Thyroid gland (tissue), 4 donors: ENCODE measurements around the gene CPA5. TPM values are rescaled to one million over a fixed set of nuclear protein-coding genes. Genes with fewer than 3 reads are reported as not detected.

Experiments
- DNase-seq, 2 donors: peaks; one replicate each; pipeline ENCODE4 v3.0.0-alpha.2; 2019
- H3K27ac ChIP-seq, 3 donors: fragments of 200-600 bp; sonication (generic); 1 replicate in 2 of 3; 2 replicates in 1 of 3; pipeline ENCODE4 v1.5.1; 2016 to 2019; ENCODE audit warnings: mild to moderate bottlenecking in 1 of 3, moderate library complexity in 1 of 3
- H3K27me3 ChIP-seq: fragments of 200-600 bp; sonication (generic); one replicate; pipeline ENCODE4 v1.5.1; 2019
- H3K36me3 ChIP-seq, 2 donors: fragments of 200-600 bp; sonication (generic); one replicate each; pipeline ENCODE4 v1.5.1; 2016 to 2019
- H3K4me1 ChIP-seq, 2 donors: fragments of 200-600 bp; sonication (generic); one replicate each; pipeline ENCODE4 v1.5.1; 2017 to 2019
- H3K4me3 ChIP-seq, 3 donors: fragments of 200-600 bp; sonication (generic); replicated peaks in 1 of 3; 1 replicate in 2 of 3; 2 replicates in 1 of 3; pipeline ENCODE4 v1.5.1; 2016; ENCODE audit warnings: mild to moderate bottlenecking in 1 of 3
- H3K9me3 ChIP-seq: fragments of 200-600 bp; sonication (generic); one replicate; pipeline ENCODE4 v1.5.1; 2017
- CTCF ChIP-seq, 6 experiments: fragments of 200-600 bp in 3 of 6; fragments of 450-650 bp in 3 of 6; sonication (generic) in 3 of 6; IDR thresholded peaks; one replicate each; pipeline ENCODE4 v1.5.1; 2016 to 2019; ENCODE audit warnings: antibody characterized with exemption in 6 of 6, mild to moderate bottlenecking in 2 of 6, inconsistent platforms in 1 of 6, moderate library complexity in 1 of 6
- POLR2A ChIP-seq, 2 donors: fragments of 450-650 bp; IDR thresholded peaks; one replicate each; pipeline ENCODE4 v1.6.1; 2017; ENCODE audit warnings: antibody characterized with exemption in 2 of 2, mild to moderate bottlenecking in 2 of 2, moderate library complexity in 1 of 2
- WGBS, 2 donors: methylation state at CpG; one replicate each; pipeline ENCODE4 v1.1.5; 2017; 5-methylcytosine and 5-hydroxymethylcytosine counted together
- intact Hi-C: fragments of 100-400 bp; cut with DNase I; formaldehyde crosslinking; loops from one replicate; pipeline ENCODE4 v1.15.1; 2023
- total RNA-seq, 4 donors: library from RNA; depleted of rRNA; stranded (reverse); fragments of >200 nt; gene quantifications; one replicate each; pipeline ENCODE4 v1.2.3, GENCODE V29; 2016

Gene CPA5
- total RNA-seq, 4 donors from 2014 or later = not detected

DNA sequence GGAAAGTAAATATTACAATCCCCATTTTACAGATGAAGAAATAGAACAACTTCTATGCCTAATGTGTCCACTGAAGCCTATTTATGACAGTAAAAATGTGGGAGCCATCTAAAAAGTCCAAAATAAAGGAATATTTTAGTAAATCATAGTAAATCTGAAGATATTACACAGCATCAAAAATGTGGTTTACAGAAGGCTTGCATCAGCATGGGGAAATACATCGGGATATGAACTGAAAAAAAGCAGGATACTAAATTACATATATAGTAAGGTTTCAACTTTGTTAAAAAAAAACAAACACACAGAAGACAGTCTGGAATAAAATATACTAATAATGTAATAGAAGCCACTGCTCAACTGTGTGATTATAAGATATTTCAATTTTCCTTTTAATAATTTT, 56.5 kb downstream of the CPA5 start:
- Histone ChIP-seq H3K36me3 (no peaks in the 10 kb centered on the region), H3K9me3 (no peaks in the 10 kb centered on the region), H3K27ac (no peak overlapping the region), H3K27me3 (no peaks in the 10 kb centered on the region), H3K4me3 (no peak overlapping the region), H3K4me1 (no peaks in the 10 kb centered on the region)
- TF ChIP-seq CTCF (IDR thresholded peaks at IDR 0.05) (no peak), POLR2A (IDR thresholded peaks at IDR 0.05) (no peak)
- no peak for DNase-seq
- 78 to 84% methylated on average over 1 of the region's 1 CpG for WGBS, 2 donors
- intact Hi-C loops = no loop called here

GRCh38 chr7:130401578-130401977, 57.0 kb downstream of the CPA5 start:
- Histone ChIP-seq H3K4me1 (no peaks in the 10 kb centered on the region), H3K36me3 (no peaks in the 10 kb centered on the region), H3K4me3 (no peak overlapping the region), H3K27ac (no peak overlapping the region), H3K9me3 (no peaks in the 10 kb centered on the region), H3K27me3 (no peaks in the 10 kb centered on the region)
- DNase-seq = no peak
- no peak for TF ChIP-seq CTCF (IDR thresholded peaks at IDR 0.05)
- TF ChIP-seq POLR2A (IDR thresholded peaks at IDR 0.05) = no peak
- intact Hi-C loops = no loop called here
- 79 to 82% methylated on average over 3 of the region's 3 CpGs for WGBS, 2 donors

DNA sequence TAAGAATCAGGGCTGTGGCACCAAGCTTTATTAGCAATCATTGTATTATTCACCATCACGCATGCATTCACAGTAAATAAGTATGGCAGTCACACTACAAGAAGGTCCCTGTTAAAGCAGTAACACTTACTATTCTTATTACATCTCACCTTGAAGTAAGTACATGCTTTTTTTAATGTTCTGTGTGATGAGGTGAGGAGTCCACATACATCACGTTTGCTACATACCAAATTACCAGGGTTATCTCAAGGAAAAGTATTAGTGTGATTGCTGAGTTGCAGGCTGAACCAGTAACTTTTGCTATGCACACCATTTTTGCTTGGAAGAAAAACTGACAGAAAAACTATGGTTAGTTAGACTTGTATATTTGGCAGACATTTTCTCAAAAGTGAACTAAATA, 60.4 kb downstream of the CPA5 start:
- Histone ChIP-seq H3K27me3 (no peaks in the 10 kb centered on the region), H3K4me3 (no peak overlapping the region), H3K27ac (no peak overlapping the region), H3K9me3 (no peaks in the 10 kb centered on the region), H3K4me1 (peaks cover 0 to 4% of the 10 kb centered on the region in 2 donors), H3K36me3 (no peaks in the 10 kb centered on the region)
- intact Hi-C loops = no loop called here
- TF ChIP-seq CTCF (IDR thresholded peaks at IDR 0.05) (no peak), POLR2A (IDR thresholded peaks at IDR 0.05) (no peak)
- 83 to 89% methylated on average over 2 of the region's 2 CpGs for WGBS, 2 donors
- DNase-seq = no peak

DNA sequence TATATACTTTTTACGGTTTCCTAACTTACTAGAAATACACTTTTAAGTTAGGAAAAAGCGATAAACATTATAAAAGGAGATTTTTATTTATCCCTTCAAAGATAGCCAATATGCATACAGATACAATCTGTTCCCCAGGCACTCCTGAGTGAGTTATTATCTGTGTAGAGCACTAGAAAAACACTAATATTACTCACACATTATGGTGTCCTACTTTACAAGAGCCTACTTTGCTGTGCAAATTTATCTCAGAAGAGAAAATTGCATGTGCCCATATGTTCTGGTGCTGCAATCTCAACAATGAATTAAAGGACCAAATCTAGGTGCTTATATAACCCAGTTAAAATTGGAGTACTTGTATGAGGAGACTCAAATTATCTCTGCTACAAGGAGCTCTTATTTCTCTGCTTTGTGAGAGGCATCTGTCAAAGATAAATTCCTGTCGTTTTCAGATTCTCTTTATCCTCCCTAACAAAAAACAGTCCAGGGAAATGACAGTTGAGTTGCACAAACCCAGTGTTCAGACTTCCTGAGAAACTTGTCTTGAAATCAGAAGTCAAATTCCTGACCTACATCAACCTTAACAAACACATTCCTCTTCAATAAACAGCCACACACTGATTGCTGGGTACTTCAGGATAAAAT, 64.6 kb downstream of the CPA5 start:
- Histone ChIP-seq H3K4me1 (peaks cover 0 to 4% of the 10 kb centered on the region in 2 donors), H3K27ac (no peak overlapping the region), H3K9me3 (no peaks in the 10 kb centered on the region), H3K4me3 (no peak overlapping the region), H3K36me3 (no peaks in the 10 kb centered on the region), H3K27me3 (no peaks in the 10 kb centered on the region)
- no peak for TF ChIP-seq CTCF (IDR thresholded peaks at IDR 0.05)
- no peak for TF ChIP-seq POLR2A (IDR thresholded peaks at IDR 0.05)
- WGBS, 2 donors = 73 to 74% methylated on average over 3 of the region's 3 CpGs
- intact Hi-C loops = no loop called here
- no peak for DNase-seq

- no peak overlapping the region for H3K4me3 ChIP-seq
Observed at GRCh38 chr7:130409712-130410072, 65.1 kb downstream of the CPA5 start.

More at GRCh38 chr7:130409712-130410072, 65.1 kb downstream of the CPA5 start:
- intact Hi-C loops = no loop called here
- Histone ChIP-seq H3K27ac (no peak overlapping the region), H3K4me1 (peaks cover 0 to 4% of the 10 kb centered on the region in 2 donors), H3K27me3 (no peaks in the 10 kb centered on the region), H3K36me3 (no peaks in the 10 kb centered on the region), H3K9me3 (no peaks in the 10 kb centered on the region)
- WGBS, 2 donors = 92 to 96% methylated on average over 4 of the region's 4 CpGs
- no peak for DNase-seq
- no peak for TF ChIP-seq POLR2A (IDR thresholded peaks at IDR 0.05)
- no peak for TF ChIP-seq CTCF (IDR thresholded peaks at IDR 0.05)
